Smooth muscle cell (in vitro differentiated cells): ENCODE measurements around the gene ZYG11A. TPM values are rescaled to one million over a fixed set of nuclear protein-coding genes. Genes with fewer than 3 reads are reported as not detected.

ENCODE experiments used
- DNase-seq: peaks from one replicate; lab custom pipeline; 2025; ENCODE audit not compliant: unreplicated experiment; lab: John Stamatoyannopoulos, UW
- H2AFZ ChIP-seq: fragments of 200-600 bp; sonication (generic); 2 replicates; pipeline ENCODE4 v1.6.0; 2016; ENCODE audit warnings: antibody characterized with exemption, low read depth, mild to moderate bottlenecking
- H3F3A ChIP-seq: fragments of 200-600 bp; sonication (generic); 2 replicates; pipeline ENCODE4 v1.6.0; 2017; ENCODE audit warnings: antibody characterized with exemption, low read depth
- H3K27ac ChIP-seq: fragments of 200-600 bp; sonication (generic); 2 replicates; pipeline ENCODE4 v1.5.1; 2016; ENCODE audit warnings: low read depth, mild to moderate bottlenecking
- H3K27me3 ChIP-seq: fragments of 200-600 bp; sonication (generic); 2 replicates; pipeline ENCODE4 v1.6.1; 2016; ENCODE audit warnings: low read depth, mild to moderate bottlenecking
- H3K36me3 ChIP-seq: fragments of 200-600 bp; sonication (generic); 2 replicates; pipeline ENCODE4 v1.5.1; 2016; ENCODE audit warnings: low read depth
- H3K4me1 ChIP-seq: fragments of 200-600 bp; sonication (generic); 2 replicates; pipeline ENCODE4 v1.5.1; 2016; ENCODE audit warnings: low read depth
- H3K4me2 ChIP-seq: fragments of 200-600 bp; sonication (generic); 2 replicates; pipeline ENCODE4 v1.6.0; 2016; ENCODE audit warnings: mild to moderate bottlenecking
- H3K4me3 ChIP-seq: fragments of 200-600 bp; sonication (generic); 2 replicates; pipeline ENCODE4 v1.5.1; 2016; ENCODE audit warnings: mild to moderate bottlenecking
- H3K79me2 ChIP-seq: fragments of 200-600 bp; sonication (generic); 2 replicates; pipeline ENCODE4 v1.6.0; 2016; ENCODE audit warnings: low read depth, mild to moderate bottlenecking
- H3K9ac ChIP-seq: fragments of 200-600 bp; sonication (generic); 2 replicates; pipeline ENCODE4 v1.6.0; 2016; ENCODE audit warnings: low read depth
- H3K9me3 ChIP-seq: fragments of 200-600 bp; sonication (generic); replicated peaks from 2 replicates; pipeline ENCODE4 v1.5.1; 2016; ENCODE audit warnings: low read depth
- H4K20me1 ChIP-seq: fragments of 200-600 bp; sonication (generic); 2 replicates; pipeline ENCODE4 v1.6.0; 2016; ENCODE audit warnings: low read depth
- WGBS: methylation state at CpG from one replicate; pipeline ENCODE4 v1.1.7; 2016; ENCODE audit warnings: low lambda C conversion rate; 5-methylcytosine and 5-hydroxymethylcytosine counted together
- polyA plus RNA-seq: library from polyadenylated mRNA; unstranded; fragments of >200 nt; fragmentation: Nextera tagmentation; extraction: Ambion mirVana; gene quantifications from 2 replicates; pipeline ENCODE4 v1.2.1, GENCODE V29; 2016
- total RNA-seq: library from RNA; depleted of rRNA; stranded (reverse); fragments of >200 nt; gene quantifications from 2 replicates; pipeline ENCODE4 v1.2.3, GENCODE V29; 2014
- TF ChIP-seq, protein P1 (sequence below): fragments of 200-600 bp; sonication (generic); IDR thresholded peaks from 2 replicates; pipeline ENCODE4 v1.5.1; 2017; ENCODE audit warnings: borderline replicate concordance, mild to moderate bottlenecking, antibody characterized with exemption; ENCODE audit not compliant: insufficient read depth, poor library complexity, severe bottlenecking

Gene ZYG11A
- total and polyA plus RNA-seq, 2 experiments from 2014 or later, result not detected

DNA sequence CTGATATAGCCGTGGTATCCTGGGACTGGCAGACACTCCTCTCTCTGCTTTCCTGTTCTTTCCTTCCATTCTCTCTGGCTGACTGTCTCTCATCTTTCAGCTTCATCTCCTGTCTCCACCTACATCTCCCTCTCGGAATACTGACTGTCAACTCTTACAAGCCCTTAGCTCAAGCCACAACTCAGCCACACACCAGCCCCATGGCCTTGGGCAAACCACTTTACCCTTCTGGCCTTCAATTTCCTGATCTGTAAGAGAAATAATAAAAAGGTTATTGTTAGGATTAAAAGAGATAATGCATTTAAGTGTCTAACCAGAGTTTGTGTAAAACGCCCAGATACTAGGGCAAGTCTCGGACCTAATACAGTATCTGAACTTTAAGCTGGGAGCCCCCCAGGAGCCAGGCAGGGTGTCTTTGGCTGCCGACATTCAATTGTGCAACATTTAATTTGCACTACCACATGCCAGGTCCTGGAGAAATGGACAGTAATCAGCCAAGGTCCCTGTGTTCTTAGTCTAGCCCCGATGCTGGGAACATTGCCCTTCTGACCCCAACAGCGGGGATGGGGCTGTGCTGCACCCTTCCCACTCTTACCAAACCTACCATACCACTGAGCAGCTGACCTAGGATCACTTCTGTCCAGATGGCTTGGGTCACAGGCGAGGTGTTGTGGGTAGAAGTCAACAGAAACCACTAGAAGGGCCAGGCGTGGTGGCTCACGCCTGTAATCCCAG, 73.8 kb downstream of the ZYG11A start:
- DNase-seq, result no peak
- no peaks in the 10 kb centered on the region for H3K9me3 ChIP-seq
- no peak overlapping the region for H2AFZ ChIP-seq
- no peak overlapping the region for H3K4me3 ChIP-seq
- no peak overlapping the region for H3K9ac ChIP-seq
- H3K36me3 ChIP-seq, result no peaks in the 10 kb centered on the region
- no peaks in the 10 kb centered on the region for H3F3A ChIP-seq
- no peaks in the 10 kb centered on the region for H3K79me2 ChIP-seq
- H3K4me1 ChIP-seq, result no peaks in the 10 kb centered on the region
- no peak overlapping the region for H3K4me2 ChIP-seq
- TF ChIP-seq, protein P1, sequence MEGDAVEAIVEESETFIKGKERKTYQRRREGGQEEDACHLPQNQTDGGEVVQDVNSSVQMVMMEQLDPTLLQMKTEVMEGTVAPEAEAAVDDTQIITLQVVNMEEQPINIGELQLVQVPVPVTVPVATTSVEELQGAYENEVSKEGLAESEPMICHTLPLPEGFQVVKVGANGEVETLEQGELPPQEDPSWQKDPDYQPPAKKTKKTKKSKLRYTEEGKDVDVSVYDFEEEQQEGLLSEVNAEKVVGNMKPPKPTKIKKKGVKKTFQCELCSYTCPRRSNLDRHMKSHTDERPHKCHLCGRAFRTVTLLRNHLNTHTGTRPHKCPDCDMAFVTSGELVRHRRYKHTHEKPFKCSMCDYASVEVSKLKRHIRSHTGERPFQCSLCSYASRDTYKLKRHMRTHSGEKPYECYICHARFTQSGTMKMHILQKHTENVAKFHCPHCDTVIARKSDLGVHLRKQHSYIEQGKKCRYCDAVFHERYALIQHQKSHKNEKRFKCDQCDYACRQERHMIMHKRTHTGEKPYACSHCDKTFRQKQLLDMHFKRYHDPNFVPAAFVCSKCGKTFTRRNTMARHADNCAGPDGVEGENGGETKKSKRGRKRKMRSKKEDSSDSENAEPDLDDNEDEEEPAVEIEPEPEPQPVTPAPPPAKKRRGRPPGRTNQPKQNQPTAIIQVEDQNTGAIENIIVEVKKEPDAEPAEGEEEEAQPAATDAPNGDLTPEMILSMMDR, result no peak
- no peak overlapping the region for H3K27ac ChIP-seq
- 92% methylated on average over 10 of the region's 10 CpGs for WGBS
- no peaks in the 10 kb centered on the region for H4K20me1 ChIP-seq
- peaks cover 19% of the 10 kb centered on the region for H3K27me3 ChIP-seq

DNA sequence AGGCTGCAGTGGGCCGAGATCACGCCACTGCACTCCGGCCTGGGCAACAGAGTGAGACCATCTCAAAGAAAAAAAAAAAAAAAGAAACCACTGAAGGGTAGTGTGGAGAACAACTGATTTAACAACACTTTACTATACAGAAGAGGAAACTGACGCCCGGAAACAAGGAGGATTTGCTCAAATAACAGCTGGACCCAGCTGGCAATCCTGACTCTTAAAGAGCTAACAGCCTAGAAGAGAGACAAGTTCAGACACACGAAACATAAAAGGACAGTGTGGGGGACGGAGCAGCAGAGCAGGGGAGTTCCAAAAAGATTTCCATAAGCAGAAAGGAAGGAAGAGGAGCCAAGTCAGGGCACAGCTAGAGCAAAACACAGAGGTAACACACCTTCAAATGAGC, 74.6 kb downstream of the ZYG11A start:
- Histone ChIP-seq H3K79me2 (no peaks in the 10 kb centered on the region), H3K9ac (no peak overlapping the region), H3F3A (no peaks in the 10 kb centered on the region), H3K4me1 (no peaks in the 10 kb centered on the region), H3K27me3 (peaks cover 26% of the 10 kb centered on the region), H4K20me1 (no peaks in the 10 kb centered on the region), H3K4me2 (no peak overlapping the region), H3K27ac (no peak overlapping the region), H3K4me3 (no peak overlapping the region), H3K36me3 (no peaks in the 10 kb centered on the region), H3K9me3 (no peaks in the 10 kb centered on the region), H2AFZ (no peak overlapping the region)
- 91% methylated on average over 7 of the region's 7 CpGs for WGBS
- no peak for DNase-seq
- TF ChIP-seq, protein P1, result no peak

DNA sequence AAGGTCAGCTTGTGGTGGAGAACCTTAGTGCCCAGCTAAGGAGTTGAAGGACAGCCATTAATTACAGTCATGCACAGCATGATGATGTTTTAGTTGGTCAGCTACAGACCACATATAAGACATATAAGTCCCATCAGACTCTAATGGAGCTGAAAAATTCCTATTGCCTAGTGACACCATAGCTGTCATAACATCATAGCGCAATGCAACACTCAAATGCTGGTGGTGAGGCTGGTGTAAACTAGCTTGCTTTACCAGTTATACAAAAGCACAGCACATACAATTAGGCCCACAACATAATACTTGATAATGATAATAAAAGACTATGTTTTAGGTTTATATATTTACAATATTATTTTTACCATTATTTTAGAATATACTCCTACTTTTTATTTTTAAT, 75.0 kb downstream of the ZYG11A start:
- H3K27me3 ChIP-seq, result peaks cover 30% of the 10 kb centered on the region
- no peak overlapping the region for H2AFZ ChIP-seq
- H3K4me1 ChIP-seq, result no peaks in the 10 kb centered on the region
- WGBS, result 100% methylated on average over 1 of the region's 1 CpG
- no peaks in the 10 kb centered on the region for H3K9me3 ChIP-seq
- H3K9ac ChIP-seq, result no peak overlapping the region
- no peak overlapping the region for H3K4me2 ChIP-seq
- TF ChIP-seq, protein P1, result no peak
- H3K79me2 ChIP-seq, result no peaks in the 10 kb centered on the region
- H3K4me3 ChIP-seq, result no peak overlapping the region
- no peaks in the 10 kb centered on the region for H4K20me1 ChIP-seq
- no peaks in the 10 kb centered on the region for H3F3A ChIP-seq
- DNase-seq, result no peak
- no peaks in the 10 kb centered on the region for H3K36me3 ChIP-seq
- H3K27ac ChIP-seq, result no peak overlapping the region

DNA sequence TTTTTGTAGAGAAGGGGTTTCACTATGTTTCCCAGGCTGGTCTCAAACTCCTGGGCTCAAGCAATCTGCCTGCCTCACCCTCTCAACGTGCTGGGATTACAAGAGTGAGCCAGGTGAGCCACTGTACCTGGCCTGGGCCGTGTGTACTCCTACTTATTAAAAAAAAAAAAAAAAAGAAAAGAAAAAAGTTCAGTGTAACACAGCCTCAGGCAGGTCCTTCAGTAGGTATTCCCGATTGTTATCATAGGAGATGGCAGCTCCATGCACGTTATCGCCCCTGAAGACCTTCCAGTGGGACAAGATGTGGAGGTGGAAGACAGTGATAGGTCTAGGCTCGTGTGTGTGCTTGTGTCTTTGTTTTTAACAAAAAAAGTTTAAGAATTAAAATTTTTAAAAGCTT, 75.6 kb downstream of the ZYG11A start:
- Histone ChIP-seq H4K20me1 (no peaks in the 10 kb centered on the region), H2AFZ (no peak overlapping the region), H3K9ac (no peak overlapping the region), H3K9me3 (no peaks in the 10 kb centered on the region), H3K79me2 (no peaks in the 10 kb centered on the region), H3K4me1 (no peaks in the 10 kb centered on the region), H3K27ac (peak overlapping the region; percentile 28), H3K36me3 (no peaks in the 10 kb centered on the region), H3F3A (no peaks in the 10 kb centered on the region), H3K27me3 (peaks cover 37% of the 10 kb centered on the region), H3K4me3 (no peak overlapping the region), H3K4me2 (no peak overlapping the region)
- TF ChIP-seq, protein P1, result no peak
- DNase-seq, result no peak
- 81% methylated on average over 6 of the region's 6 CpGs for WGBS
